Spleen (tissue), 13 donors: ENCODE results near the gene C16orf87. TPM values are rescaled to one million over a fixed set of nuclear protein-coding genes. Genes with fewer than 3 reads are reported as not detected.
A peak's percentile ranks its signal among the peaks of the same experiment; 100 is the strongest.
"Not testable (repeated sequence)": the region's sequence is repeated elsewhere in the genome, so short reads cannot be mapped to it uniquely, and the experiment has no call there.

ENCODE experiments used
- DNase-seq: peaks from one replicate; pipeline ENCODE4 v3.0.0-alpha.2; 2020
- H3K27ac ChIP-seq, 8 donors: fragments of 200-600 bp; sonication (generic) in 7 of 8; 1 replicate in 4 of 8; 2 replicates in 4 of 8; pipeline versions ENCODE4 v1.5.0 to v1.8.0; 2016 to 2021; ENCODE audit warnings: inconsistent platforms in 4 of 8, mild to moderate bottlenecking in 4 of 8, moderate library complexity in 1 of 8
- H3K27me3 ChIP-seq, 7 donors: fragments of 200-600 bp; sonication (generic) in 6 of 7; replicated peaks in 1 of 7; 1 replicate in 4 of 7; 2 replicates in 3 of 7; pipeline versions ENCODE4 v1.5.0 to v1.8.0; 2016 to 2021; ENCODE audit warnings: inconsistent platforms in 3 of 7, mild to moderate bottlenecking in 1 of 7
- H3K36me3 ChIP-seq, 6 donors: fragments of 200-600 bp; sonication (generic) in 5 of 6; 1 replicate in 4 of 6; 2 replicates in 2 of 6; pipeline versions ENCODE4 v1.5.0 to v1.8.0; 2016 to 2021; ENCODE audit warnings: inconsistent platforms in 2 of 6
- H3K4me1 ChIP-seq, 6 donors: fragments of 200-600 bp; sonication (generic) in 5 of 6; 1 replicate in 3 of 6; 2 replicates in 3 of 6; pipeline versions ENCODE4 v1.5.0 to v1.8.0; 2016 to 2021; ENCODE audit warnings: inconsistent platforms in 3 of 6
- H3K4me3 ChIP-seq, 8 donors: fragments of 200-600 bp; sonication (generic) in 7 of 8; 1 replicate in 4 of 8; 2 replicates in 4 of 8; pipeline versions ENCODE4 v1.5.0 to v1.8.0; 2016 to 2021; ENCODE audit warnings: inconsistent platforms in 4 of 8, mild to moderate bottlenecking in 4 of 8, moderate library complexity in 2 of 8
- H3K9me3 ChIP-seq, 8 donors: fragments of 200-600 bp; sonication (generic) in 7 of 8; 1 replicate in 4 of 8; 2 replicates in 4 of 8; pipeline versions ENCODE4 v1.5.0 to v1.8.0; 2016 to 2021; ENCODE audit warnings: inconsistent platforms in 4 of 8
- CTCF ChIP-seq, 11 experiments: fragments of 200-600 bp in 7 of 11; fragments of 450-650 bp in 4 of 11; sonication (generic) in 4 of 11; IDR thresholded peaks in 8 of 11; conservative IDR thresholded peaks in 3 of 11; 1 replicate in 7 of 11; 2 replicates in 4 of 11; pipeline versions ENCODE4 v1.4.0 to v1.8.0; 2016 to 2021; ENCODE audit warnings: antibody characterized with exemption in 11 of 11, inconsistent platforms in 4 of 11, mild to moderate bottlenecking in 1 of 11
- POLR2A ChIP-seq, 3 donors: fragments of 450-650 bp; IDR thresholded peaks; one replicate each; pipeline ENCODE4 v1.5.1; 2017; ENCODE audit warnings: antibody characterized with exemption in 3 of 3, mild to moderate bottlenecking in 1 of 3
- POLR2AphosphoS5 ChIP-seq, 3 donors: sonication (generic); formaldehyde crosslinking; IDR thresholded peaks; one replicate each; pipeline ENCODE4 v1.5.1; 2017; ENCODE audit warnings: antibody characterized with exemption in 3 of 3
- WGBS, 5 donors: extraction: QIAGEN DNeasy Blood & Tissue Kit in 3 of 5; methylation state at CpG; one replicate each; pipeline versions ENCODE4 v1.1.5 to v1.1.7; 2013 to 2018; 5-methylcytosine and 5-hydroxymethylcytosine counted together
- intact Hi-C: fragments of 100-400 bp; cut with DNase I; formaldehyde crosslinking; loops from one replicate; pipeline ENCODE4 v1.15.0; 2023; ENCODE audit warnings: low total_unique reads
- long read RNA-seq, 2 donors: transcript quantifications; one replicate each; lab custom pipeline, GENCODE V29; 2026
- polyA plus RNA-seq, 3 donors: library from polyadenylated mRNA; stranded (reverse); fragments of 200-250 nt; gene quantifications; one replicate each; pipeline ENCODE4 v1.2.1, GENCODE V29; 2013
- total RNA-seq, 7 donors: library from RNA; depleted of rRNA in 3 of 7; stranded (reverse); fragments of >200 nt in 3 of 7; fragmentation: NEBNext Ultra II Directional in 4 of 7; extraction: Animal tissue kit (Norgen Biotek cat#: 25700) in 4 of 7; gene quantifications; one replicate each; pipeline versions ENCODE4 v1.1.0 to v1.2.1, GENCODE V29; 2016 to 2021
- donor health status: healthy with polysubstance abuse.
- donor health status: DM: no; HTN: no; CAD: no; lungs with moderate emphysema.
- donor health status: DM: no; HTN: no; CAD: no.
- donor health status: Bipolar disorder and iron deficiency.
- donor health status: healthy.
- donor health status: DM: no; HTN: no; CAD: no.
- donor health status: DM: yes; HTN: yes; CAD: no.

Gene C16orf87
- total RNA-seq (10 to 100 TPM in 1 of 7 donors, 1 to 10 TPM in 6; 7.7 to 10.3 (median 8.9) TPM), polyA plus RNA-seq (1 to 10 TPM; 7.2 to 7.6 (median 7.3) TPM)
- long read RNA-seq, donor 1, full-length matches to known transcripts = 2 of 2 reads
- long read RNA-seq, donor 1, partial matches to known transcripts = 0 of 2 reads
- long read RNA-seq, donor 1, other reads (novel, unspliced or antisense) = 0 of 2 reads
- long read RNA-seq, donor 2, full-length matches to known transcripts = 3 of 3 reads
- long read RNA-seq, donor 2, partial matches to known transcripts = 0 of 3 reads
- long read RNA-seq, donor 2, other reads (novel, unspliced or antisense) = 0 of 3 reads

GRCh38 chr16:46830902-46831647 lies at the start of gene C16orf87:
C16orf87 (minus strand) TSS chr16:46831180; CDS start chr16:46831149, 31 bp downstream.
- 0 to 1% (median 1%) methylated on average over 33 to 94 of the region's 94 CpGs for WGBS, 5 donors
- no peaks in the 10 kb centered on the region for H3K9me3 ChIP-seq
- DNase-seq = peak; percentile 99
- TF ChIP-seq CTCF (IDR thresholded peaks at IDR 0.05 in 8 of 11, conservative IDR thresholded peaks at IDR 0.05 in 3 of 11) = peak in 2 of 11 experiments; percentile 23 to 46
- TF ChIP-seq POLR2A (IDR thresholded peaks at IDR 0.05) = peak in 1 of 3 donors; percentile 34
- TF ChIP-seq POLR2AphosphoS5 (IDR thresholded peaks at IDR 0.05) = peak; percentile 72 to 91 (median 88)
- H3K36me3 ChIP-seq = no peaks in the 10 kb centered on the region
- H3K4me3 ChIP-seq = peak within 1 kb of the TSS; percentile 78 to 96 (median 94)
- H3K4me1 ChIP-seq = peaks cover 10 to 80% (median 34%) of the 10 kb centered on the region in 6 donors
- no peaks in the 10 kb centered on the region for H3K27me3 ChIP-seq
- H3K27ac ChIP-seq = peak within 1 kb of the TSS; percentile 89 to 96 (median 94)
- intact Hi-C loops = no loop called here

- Histone ChIP-seq H3K4me3 (no peak overlapping the region), H3K36me3 (no peaks in the 10 kb centered on the region), H3K27me3 (no peaks in the 10 kb centered on the region), H3K9me3 (no peaks in the 10 kb centered on the region), H3K27ac (no peak overlapping the region), H3K4me1 (peaks cover 0 to 14% (median 0%) of the 10 kb centered on the region in 6 donors)
- 91 to 97% (median 95%) methylated on average over 8 of the region's 8 CpGs for WGBS, 5 donors
- DNase-seq = no peak
- intact Hi-C loops = no loop called here
- TF ChIP-seq CTCF (IDR thresholded peaks at IDR 0.05 in 8 of 11, conservative IDR thresholded peaks at IDR 0.05 in 3 of 11) = no peak
- no peak for TF ChIP-seq POLR2AphosphoS5 (IDR thresholded peaks at IDR 0.05)
- TF ChIP-seq POLR2A (IDR thresholded peaks at IDR 0.05) = no peak
Measured at GRCh38 chr16:46875243-46875642, 44.3 kb upstream of the C16orf87 start.

GRCh38 chr16:46873201-46873600 lies 42.2 kb upstream of the C16orf87 start:
- Histone ChIP-seq H3K27ac (no peak overlapping the region), H3K4me3 (no peak overlapping the region), H3K9me3 (no peaks in the 10 kb centered on the region), H3K36me3 (no peaks in the 10 kb centered on the region), H3K4me1 (peaks cover 0 to 9% (median 0%) of the 10 kb centered on the region in 6 donors), H3K27me3 (peaks cover 0 to 3% (median 0%) of the 10 kb centered on the region in 7 donors)
- intact Hi-C loops = no loop called here
- DNase-seq = no peak
- 87 to 91% (median 89%) methylated on average over 3 of the region's 3 CpGs for WGBS, 5 donors
- TF ChIP-seq POLR2A (IDR thresholded peaks at IDR 0.05) (no peak), CTCF (IDR thresholded peaks at IDR 0.05 in 8 of 11, conservative IDR thresholded peaks at IDR 0.05 in 3 of 11) (no peak), POLR2AphosphoS5 (IDR thresholded peaks at IDR 0.05) (no peak)

- Histone ChIP-seq H3K4me3 (no peak overlapping the region), H3K9me3 (no peaks in the 10 kb centered on the region), H3K4me1 (no peaks in the 10 kb centered on the region), H3K27me3 (peaks cover 0 to 3% (median 0%) of the 10 kb centered on the region in 7 donors), H3K36me3 (no peaks in the 10 kb centered on the region), H3K27ac (no peak overlapping the region)
- TF ChIP-seq POLR2A (IDR thresholded peaks at IDR 0.05) = no peak
- 82 to 86% (median 84%) methylated on average over 8 of the region's 8 CpGs for WGBS, 5 donors
- DNase-seq = peak; percentile 24
- intact Hi-C loops = no loop called here
Measured at GRCh38 chr16:46871597-46871996, 40.6 kb upstream of the C16orf87 start.

- H3K27me3 ChIP-seq, intact Hi-C loops, H3K9me3 ChIP-seq, H3K4me1 ChIP-seq, DNase-seq, H3K27ac ChIP-seq, H3K36me3 ChIP-seq, H3K4me3 ChIP-seq: not testable (repeated sequence)
- WGBS, 5 donors = 80 to 89% (median 86%) methylated on average over 2 of the region's 2 CpGs
Measured at GRCh38 chr16:46868891-46869290, 37.9 kb upstream of the C16orf87 start.

GRCh38 chr16:46867486-46867885 lies 36.5 kb upstream of the C16orf87 start:
- H3K36me3 ChIP-seq, H3K27ac ChIP-seq, H3K9me3 ChIP-seq, H3K4me1 ChIP-seq, H3K27me3 ChIP-seq, DNase-seq, intact Hi-C loops, H3K4me3 ChIP-seq: not testable (repeated sequence)
- 78 to 98% (median 87%) methylated on average over 2 of the region's 2 CpGs for WGBS, 5 donors
